Activated CD8-positive, alpha-beta T cell treated with anti-CD3 and anti-CD28 coated beads for 36 hours (primary cell): ENCODE data around the gene PDCD4. TPM values are rescaled to one million over a fixed set of nuclear protein-coding genes. Genes with fewer than 3 reads are reported as not detected.

Source experiments
- ATAC-seq: fragments of 200-7000 bp; cut with Tn5 transposase; one replicate; pipeline ENCODE4 v1.10.0; 2021; ENCODE audit warnings: mild to moderate bottlenecking, moderate library complexity
- CTCF ChIA-PET: fragments of 350-600 bp; sonication (Branson Sonifier 250); formaldehyde crosslinking; loops from one replicate; lab custom pipeline; 2021; ENCODE audit warnings: antibody characterized with exemption; lab: Charles Lee
- POLR2A ChIA-PET: fragments of 350-600 bp; sonication (Branson Sonifier 250); formaldehyde crosslinking; loops from one replicate; lab custom pipeline; 2021; ENCODE audit warnings: antibody characterized with exemption; lab: Charles Lee
- DNase-seq: peaks from one replicate; pipeline ENCODE4 v3.0.0-alpha.2; 2020
- H3K27ac Mint-ChIP-seq: one replicate; pipeline ENCODE4 v1.8.0; 2021; ENCODE audit warnings: mild to moderate bottlenecking, mixed read lengths
- H3K27me3 Mint-ChIP-seq: one replicate; pipeline ENCODE4 v1.8.0; 2021; ENCODE audit warnings: mixed read lengths
- H3K36me3 Mint-ChIP-seq: one replicate; pipeline ENCODE4 v1.8.0; 2021; ENCODE audit warnings: low read depth, mixed read lengths
- H3K4me1 Mint-ChIP-seq: one replicate; pipeline ENCODE4 v1.8.0; 2021; ENCODE audit warnings: low read depth, mixed read lengths
- H3K4me3 Mint-ChIP-seq: one replicate; pipeline ENCODE4 v1.8.0; 2021; ENCODE audit warnings: mild to moderate bottlenecking, moderate library complexity, mixed read lengths
- H3K9me3 Mint-ChIP-seq: one replicate; pipeline ENCODE4 v1.8.0; 2021; ENCODE audit warnings: mixed read lengths
- intact Hi-C: fragments of 100-400 bp; cut with micrococcal nuclease; formaldehyde crosslinking; loops from one replicate; pipeline ENCODE4 v1.10.0; 2022
- total RNA-seq, 2 experiments: library from RNA; stranded (reverse); gene quantifications; one replicate each; pipeline ENCODE4 v1.2.3, GENCODE V29; 2021
- TF ChIP-seq, protein P1 (sequence below): fragments of 200-600 bp; IDR thresholded peaks from one replicate; pipeline ENCODE4 v1.8.0; 2022; ENCODE audit warnings: antibody characterized with exemption, mild to moderate bottlenecking

The PDCD4 gene
- total RNA-seq, 2 experiments from 2014 or later, result 186 to 190 TPM

DNA sequence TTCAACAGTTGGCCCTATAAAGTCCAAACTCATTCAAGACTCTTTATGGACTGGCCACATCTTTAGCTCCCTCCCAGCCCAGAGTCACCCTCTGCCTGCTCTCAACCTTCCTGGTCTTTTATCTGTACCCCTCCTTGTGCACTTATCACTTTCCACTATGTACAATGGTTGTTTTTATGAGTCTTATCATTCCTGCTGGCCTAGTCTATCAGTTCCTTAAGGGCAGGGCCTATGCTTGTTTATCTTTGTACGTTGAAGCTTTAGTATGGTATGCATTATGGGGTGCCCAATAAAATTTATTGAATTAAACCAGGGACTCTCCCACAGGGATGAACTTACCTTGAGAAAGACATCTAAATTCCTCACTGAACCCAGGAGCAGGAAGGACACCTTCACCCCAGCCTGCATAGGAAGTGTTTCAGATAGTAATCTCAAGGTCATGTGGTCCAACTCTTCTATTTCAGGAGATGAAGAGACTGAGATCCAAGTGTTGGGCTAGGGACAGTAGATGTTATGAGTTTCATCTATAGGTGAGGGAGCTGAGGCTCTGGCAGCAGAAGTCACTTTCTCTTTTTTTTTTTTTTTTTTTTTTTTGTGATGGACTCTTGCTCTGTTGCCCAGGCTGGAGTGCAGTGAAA is 13.3 kb upstream of the PDCD4 start:
- intact Hi-C loops, result loop anchor here (5.0 kb wide), 1 partner anchor 56 kb away; no protein-coding TSS in a partner anchor
- TF ChIP-seq, protein P1, sequence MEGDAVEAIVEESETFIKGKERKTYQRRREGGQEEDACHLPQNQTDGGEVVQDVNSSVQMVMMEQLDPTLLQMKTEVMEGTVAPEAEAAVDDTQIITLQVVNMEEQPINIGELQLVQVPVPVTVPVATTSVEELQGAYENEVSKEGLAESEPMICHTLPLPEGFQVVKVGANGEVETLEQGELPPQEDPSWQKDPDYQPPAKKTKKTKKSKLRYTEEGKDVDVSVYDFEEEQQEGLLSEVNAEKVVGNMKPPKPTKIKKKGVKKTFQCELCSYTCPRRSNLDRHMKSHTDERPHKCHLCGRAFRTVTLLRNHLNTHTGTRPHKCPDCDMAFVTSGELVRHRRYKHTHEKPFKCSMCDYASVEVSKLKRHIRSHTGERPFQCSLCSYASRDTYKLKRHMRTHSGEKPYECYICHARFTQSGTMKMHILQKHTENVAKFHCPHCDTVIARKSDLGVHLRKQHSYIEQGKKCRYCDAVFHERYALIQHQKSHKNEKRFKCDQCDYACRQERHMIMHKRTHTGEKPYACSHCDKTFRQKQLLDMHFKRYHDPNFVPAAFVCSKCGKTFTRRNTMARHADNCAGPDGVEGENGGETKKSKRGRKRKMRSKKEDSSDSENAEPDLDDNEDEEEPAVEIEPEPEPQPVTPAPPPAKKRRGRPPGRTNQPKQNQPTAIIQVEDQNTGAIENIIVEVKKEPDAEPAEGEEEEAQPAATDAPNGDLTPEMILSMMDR, result no peak
- H3K36me3 Mint-ChIP-seq, result peaks cover 23% of the 10 kb centered on the region
- H3K9me3 Mint-ChIP-seq, result peaks cover 11% of the 10 kb centered on the region
- DNase-seq, result no peak
- POLR2A ChIA-PET, result interaction anchor here (0.8 to 4.6 kb wide), 14 partner anchors 9 to 108 kb away, joined by 3 to 25 read pairs (median 6); partner anchors contain the start of gene PDCD4
- no peaks in the 10 kb centered on the region for H3K27me3 Mint-ChIP-seq
- CTCF ChIA-PET, result interaction anchor here (0.7 to 2.4 kb wide), 12 partner anchors 9 to 115 kb away, joined by 3 to 10 read pairs (median 4); partner anchors contain the start of gene PDCD4
- peak overlapping the region; percentile 85 for H3K27ac Mint-ChIP-seq
- H3K4me1 Mint-ChIP-seq, result peaks cover 75% of the 10 kb centered on the region
- H3K4me3 Mint-ChIP-seq, result no peak overlapping the region
- no peak for ATAC-seq

DNA sequence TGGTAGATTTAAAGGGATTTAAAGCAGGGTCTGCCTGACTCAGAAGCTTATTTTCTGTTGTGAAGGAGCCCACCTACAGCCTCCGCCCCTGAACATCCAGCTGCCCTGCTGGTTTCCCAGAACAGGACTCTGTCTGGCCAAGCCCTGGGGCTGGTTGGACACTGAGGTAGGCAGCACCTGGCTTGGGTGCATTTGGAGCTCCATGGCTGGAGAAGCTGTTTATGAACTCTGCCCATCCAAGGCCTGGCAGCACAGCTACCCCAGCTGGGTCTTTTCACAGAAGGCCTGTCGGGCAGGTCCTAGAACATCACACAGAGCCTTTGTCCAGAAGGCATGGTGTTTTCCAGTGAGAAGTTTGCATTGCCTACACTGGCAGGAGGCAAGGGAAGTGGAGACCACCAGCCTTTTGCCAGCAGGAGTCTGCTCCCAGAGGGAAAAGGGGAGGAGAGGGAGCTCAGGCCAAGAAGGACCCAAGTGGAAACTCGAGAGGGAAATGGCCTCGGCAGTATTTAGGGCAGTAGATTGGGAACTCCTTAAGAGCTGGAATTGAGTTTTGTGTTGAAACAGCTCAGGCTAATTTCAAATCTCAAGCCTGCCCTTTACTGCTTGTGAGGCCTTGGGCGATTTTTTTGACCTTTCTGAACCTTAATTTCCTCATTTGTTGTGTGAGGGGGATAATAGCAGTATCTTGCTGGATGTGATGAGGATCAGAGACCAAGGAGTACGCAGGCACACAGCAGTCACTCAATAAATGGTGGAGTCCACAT is 12.3 kb upstream of the PDCD4 start:
- H3K27me3 Mint-ChIP-seq, result no peaks in the 10 kb centered on the region
- H3K9me3 Mint-ChIP-seq, result peaks cover 11% of the 10 kb centered on the region
- H3K36me3 Mint-ChIP-seq, result peaks cover 23% of the 10 kb centered on the region
- no peak for DNase-seq
- H3K27ac Mint-ChIP-seq, result peak overlapping the region; percentile 92
- no peak for ATAC-seq
- ChIA-PET POLR2A (interaction anchor here (0.7 to 4.6 kb wide), 9 partner anchors 9 to 109 kb away, joined by 3 to 25 read pairs (median 4); partner anchors contain the start of gene PDCD4), CTCF (interaction anchor here (0.9 to 2.5 kb wide), 11 partner anchors 8 to 113 kb away, joined by 3 to 10 read pairs (median 5); partner anchors contain the start of gene PDCD4)
- H3K4me3 Mint-ChIP-seq, result peak overlapping the region; percentile 29
- intact Hi-C loops, result loop anchor here (5.0 kb wide), 1 partner anchor 57 kb away; no protein-coding TSS in a partner anchor
- H3K4me1 Mint-ChIP-seq, result peaks cover 76% of the 10 kb centered on the region
- TF ChIP-seq, protein P1, result no peak

DNA sequence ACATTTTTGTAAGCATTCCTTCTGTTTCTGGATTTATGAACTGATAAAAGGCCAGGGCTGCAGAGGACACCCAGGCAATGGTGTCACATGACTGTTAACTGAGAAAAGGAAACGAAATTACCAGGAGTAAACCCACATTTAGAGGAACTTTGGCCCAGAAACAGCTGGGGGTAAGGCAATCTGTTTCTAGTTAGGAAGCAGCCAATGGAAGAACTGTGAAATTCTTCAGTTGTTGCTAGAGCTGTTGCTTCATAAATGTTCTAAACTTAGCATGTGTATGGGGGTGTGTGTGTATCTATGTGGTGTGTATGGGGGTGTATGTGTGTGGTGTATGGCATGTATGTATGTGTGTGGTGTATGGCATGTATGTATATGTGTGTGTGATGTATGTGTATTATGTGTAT is 11.8 kb upstream of the PDCD4 start:
- DNase-seq (no peak), ATAC-seq (no peak)
- ChIA-PET CTCF (interaction anchor here (0.9 to 2.5 kb wide), 5 partner anchors 9 to 112 kb away, joined by 3 to 10 read pairs (median 5); no protein-coding TSS in a partner anchor), POLR2A (interaction anchor here (0.9 to 4.6 kb wide), 9 partner anchors 10 to 556 kb away, joined by 3 to 25 read pairs (median 3); partner anchors contain the start of gene PDCD4)
- Mint-ChIP-seq H3K4me3 (peak overlapping the region; percentile 29), H3K27ac (peak overlapping the region; percentile 92), H3K27me3 (no peaks in the 10 kb centered on the region), H3K4me1 (peaks cover 79% of the 10 kb centered on the region), H3K9me3 (peaks cover 8% of the 10 kb centered on the region), H3K36me3 (peaks cover 23% of the 10 kb centered on the region)
- TF ChIP-seq, protein P1, result no peak
- intact Hi-C loops, result loop anchor here (5.0 kb wide), 1 partner anchor 58 kb away; no protein-coding TSS in a partner anchor

DNA sequence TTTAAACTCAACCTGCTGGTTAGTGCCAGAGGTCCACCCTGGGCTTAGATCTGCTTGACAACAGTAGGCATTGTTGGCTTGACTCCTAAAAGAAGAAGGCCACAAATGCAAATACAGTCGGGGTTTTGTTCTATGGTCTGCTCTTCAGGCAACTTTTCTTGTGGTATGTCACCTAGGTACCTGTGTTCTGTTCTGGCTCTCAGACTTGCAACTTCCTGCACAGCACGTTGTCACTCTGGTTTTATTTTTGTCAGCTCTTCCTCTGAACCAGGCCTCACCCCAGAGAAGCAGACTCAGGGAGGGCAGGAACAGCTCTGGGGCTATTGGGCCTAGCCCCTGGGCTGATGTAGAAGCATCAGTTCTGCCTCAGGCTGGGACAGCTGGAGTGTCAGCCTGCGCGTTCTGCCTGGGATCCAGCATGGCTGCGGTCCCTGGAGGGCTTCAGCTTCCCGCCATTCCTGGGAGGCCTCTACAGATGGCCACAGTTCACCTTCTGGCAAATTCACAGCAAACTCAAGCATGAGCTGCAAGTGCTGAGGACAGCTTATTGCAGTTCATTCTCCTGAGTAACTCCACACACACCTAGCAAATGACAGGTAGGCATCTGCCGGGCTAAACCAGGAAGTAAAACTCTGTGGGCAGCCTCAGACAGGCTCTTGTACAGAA is 11.0 kb upstream of the PDCD4 start:
- Mint-ChIP-seq H3K27me3 (no peaks in the 10 kb centered on the region), H3K36me3 (peaks cover 23% of the 10 kb centered on the region), H3K4me1 (peaks cover 85% of the 10 kb centered on the region), H3K4me3 (peak overlapping the region; percentile 51), H3K9me3 (peaks cover 7% of the 10 kb centered on the region), H3K27ac (peak overlapping the region; percentile 92)
- intact Hi-C loops, result no loop called here
- ChIA-PET POLR2A (interaction anchor here (0.7 to 4.6 kb wide), 10 partner anchors 8 to 557 kb away, joined by 3 to 25 read pairs (median 5); no protein-coding TSS in a partner anchor), CTCF (interaction anchor here (1.4 to 2.5 kb wide), 5 partner anchors 9 to 57 kb away, joined by 3 to 15 read pairs (median 5); partner anchors contain the start of gene PDCD4)
- DNase-seq, result peak; percentile 58
- TF ChIP-seq, protein P1, result no peak
- ATAC-seq, result peak; percentile 63
